Prostate gland (tissue), 2 donors: ENCODE measurements around the gene MYCBP2.

Experiments used
- CTCF ChIP-seq, 4 experiments: fragments of 200-600 bp in 2 of 4; fragments of 450-650 bp in 2 of 4; sonication (generic) in 2 of 4; IDR thresholded peaks; 1 replicate in 3 of 4; 2 replicates in 1 of 4; pipeline ENCODE4 v1.5.1; 2016 to 2019; ENCODE audit warnings: antibody characterized with exemption in 4 of 4, mild to moderate bottlenecking in 2 of 4, moderate library complexity in 2 of 4
- POLR2A ChIP-seq: fragments of 450-650 bp; IDR thresholded peaks from one replicate; pipeline ENCODE4 v1.6.1; 2016; ENCODE audit warnings: antibody characterized with exemption, mild to moderate bottlenecking

- no peak for TF ChIP-seq CTCF (IDR thresholded peaks at IDR 0.05)
- TF ChIP-seq POLR2A = no peak
Measured at GRCh38 chr13:77113496-77113895, 213.4 kb downstream of the MYCBP2 start.
